GM21423 (cell line): ENCODE results near the gene LBR.

Experiments
- ATAC-seq: cut with Tn5 transposase; IDR thresholded peaks from one replicate; pipeline ENCODE4 v1.9.1; 2021; ENCODE audit warnings: mild to moderate bottlenecking, moderate library complexity; ENCODE audit not compliant: unreplicated experiment

LBR gene

DNA sequence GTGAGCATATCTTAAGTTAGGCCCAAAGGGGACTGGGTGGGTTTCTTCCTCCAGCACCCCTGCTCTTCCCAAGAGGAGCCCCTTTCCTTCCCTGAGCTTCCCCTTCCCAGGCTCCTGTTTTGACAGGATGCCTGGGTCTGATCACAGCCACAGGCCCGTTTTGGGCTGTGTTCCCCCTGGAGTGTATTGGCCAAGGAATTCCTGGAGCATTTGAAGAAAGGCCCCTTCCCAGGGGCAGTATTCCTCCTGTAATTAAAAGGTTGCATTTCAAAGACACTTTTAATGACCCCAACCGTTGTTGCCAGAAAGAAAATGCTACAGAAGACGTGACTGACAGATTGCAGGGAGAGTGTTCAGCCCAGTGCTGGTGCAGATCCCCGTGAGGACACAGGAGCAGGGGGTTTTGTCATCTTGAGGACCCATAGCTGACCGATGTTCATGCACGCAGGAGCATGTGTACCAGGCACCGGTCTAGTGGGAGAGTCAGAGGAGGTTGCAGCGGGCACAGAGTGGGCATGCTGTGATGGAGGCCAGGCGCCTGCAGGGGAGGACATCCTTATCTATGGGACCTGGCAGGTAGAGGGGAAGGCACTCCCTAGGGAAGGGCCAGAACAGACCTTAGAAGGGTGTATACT, 19.3 kb upstream of the LBR start:
- ATAC-seq, result no peak

- no peak for ATAC-seq
Observed at GRCh38 chr1:225446595-225446960, 18.7 kb upstream of the LBR start.

DNA sequence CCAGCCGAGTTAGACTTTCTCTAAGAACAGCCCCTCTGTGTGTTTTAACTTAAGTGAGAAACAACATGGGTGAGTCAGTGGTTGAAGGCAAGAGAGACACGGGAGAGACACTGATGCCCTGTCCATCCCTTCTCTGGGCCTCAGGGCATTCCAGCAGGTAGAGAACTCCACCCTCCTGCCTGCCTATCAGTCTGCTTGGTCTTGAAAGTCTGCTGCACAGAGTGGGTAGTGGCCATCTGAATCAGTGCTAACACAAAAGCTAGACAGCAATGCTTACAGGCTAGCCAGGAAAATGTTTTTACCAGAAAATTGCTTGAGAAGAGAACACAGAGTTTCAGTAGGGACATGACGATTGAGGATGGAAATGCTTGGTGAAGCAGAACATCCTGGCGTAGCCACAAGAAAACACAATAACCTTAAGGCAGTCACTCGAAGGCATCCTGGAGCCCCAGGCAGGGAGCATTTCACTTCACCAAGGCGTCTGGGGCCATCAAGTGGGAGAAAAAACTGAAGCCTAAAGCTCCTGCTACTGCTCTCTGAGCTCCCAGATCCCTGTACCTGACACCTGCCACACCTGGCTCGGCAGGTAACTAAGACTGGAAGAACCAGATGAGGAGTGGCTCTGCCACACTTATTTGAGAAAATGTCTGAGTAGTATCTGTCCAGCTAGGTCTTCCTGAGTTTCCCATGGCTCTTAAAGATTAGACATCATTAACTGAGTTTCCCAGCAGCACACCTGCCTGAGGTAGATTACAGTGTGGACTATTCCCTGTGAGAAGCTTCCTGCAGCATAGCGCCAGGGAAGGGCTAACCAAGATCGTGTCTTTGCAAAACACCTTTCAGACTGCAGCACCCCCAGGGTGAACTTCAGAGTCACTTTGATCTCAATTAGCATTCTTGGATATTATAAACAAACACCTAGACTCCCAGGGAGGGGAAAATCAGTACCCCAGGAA, 18.1 kb upstream of the LBR start:
- ATAC-seq, result no peak

GRCh38 chr1:225442123-225442505, 14.3 kb upstream of the LBR start:
- no peak for ATAC-seq

DNA sequence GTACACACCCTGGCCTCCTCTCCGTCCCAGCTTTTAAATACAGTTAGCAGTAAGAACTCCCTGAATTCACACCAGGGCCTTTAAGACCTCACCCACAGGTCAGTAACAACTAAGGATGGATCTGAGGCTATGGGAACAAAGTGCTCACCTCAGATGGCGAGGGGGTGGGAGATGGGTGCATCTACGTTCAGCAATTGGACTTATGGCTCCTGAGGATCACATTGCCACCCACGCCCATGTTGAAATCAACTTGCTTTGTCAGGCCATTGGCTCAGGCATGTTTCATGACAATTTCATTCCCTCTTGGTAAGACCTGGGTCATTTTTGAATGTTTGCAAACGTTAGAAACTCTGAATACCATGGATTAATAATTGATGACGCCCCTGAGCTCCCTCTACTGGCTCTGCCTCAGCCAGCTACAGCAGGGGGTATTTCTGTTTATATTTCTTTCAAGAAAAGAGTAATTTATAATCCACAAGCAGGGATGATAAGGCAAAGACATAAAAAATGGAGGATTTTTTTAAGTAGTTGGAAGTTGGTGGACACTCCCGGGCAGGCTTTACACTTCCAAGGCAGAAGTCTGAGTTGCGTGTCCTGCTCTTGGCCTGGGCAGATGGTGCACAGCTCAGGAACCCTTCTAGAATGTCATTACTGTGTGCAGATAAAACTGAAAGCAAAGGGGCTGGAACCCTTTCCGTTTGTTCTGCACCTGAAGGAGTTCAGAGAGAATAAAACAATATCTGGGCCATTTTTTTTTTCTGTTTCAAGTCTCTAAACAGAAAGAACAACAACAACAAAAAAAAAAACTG, 13.7 kb upstream of the LBR start:
- ATAC-seq, result peak; percentile 35

DNA sequence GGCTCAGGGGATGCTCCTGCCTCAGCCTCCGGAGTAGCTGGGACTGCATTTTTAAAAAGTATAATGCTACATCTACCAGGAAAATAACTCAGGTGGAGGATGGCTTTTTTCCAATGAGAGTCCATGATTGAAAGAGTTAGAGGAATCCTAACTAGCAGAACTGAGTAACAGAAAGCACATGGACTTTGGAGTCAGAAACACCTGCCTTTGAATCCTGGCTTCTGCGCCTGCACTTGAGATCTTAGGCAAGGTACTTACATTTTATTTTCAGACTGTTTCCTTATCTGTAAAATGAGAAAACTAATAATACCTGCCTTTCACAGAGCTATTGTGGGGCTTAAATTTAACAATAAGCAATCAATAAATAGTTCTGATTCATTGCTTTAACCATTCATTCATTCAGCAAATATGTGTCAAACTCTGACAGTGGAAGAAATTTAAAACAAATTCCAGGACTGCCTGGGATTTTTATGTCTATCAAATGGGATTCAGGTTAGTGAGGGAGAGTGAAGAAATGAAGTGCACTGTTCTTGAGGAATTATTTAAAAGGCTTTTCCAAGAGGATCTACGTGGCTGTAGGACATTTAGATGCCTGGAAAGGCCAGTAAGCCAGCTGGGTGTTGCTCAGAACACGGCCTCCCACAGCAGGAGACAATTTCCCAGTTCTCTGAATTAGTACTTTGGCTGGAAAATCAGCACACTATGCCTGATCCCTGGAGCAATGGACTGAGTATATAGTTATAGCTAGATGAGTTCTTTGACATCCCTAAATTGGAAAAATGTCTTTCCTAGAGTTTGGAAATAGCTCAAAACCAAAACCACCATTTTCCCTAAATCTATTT, 12.8 kb upstream of the LBR start:
- ATAC-seq, result no peak

DNA sequence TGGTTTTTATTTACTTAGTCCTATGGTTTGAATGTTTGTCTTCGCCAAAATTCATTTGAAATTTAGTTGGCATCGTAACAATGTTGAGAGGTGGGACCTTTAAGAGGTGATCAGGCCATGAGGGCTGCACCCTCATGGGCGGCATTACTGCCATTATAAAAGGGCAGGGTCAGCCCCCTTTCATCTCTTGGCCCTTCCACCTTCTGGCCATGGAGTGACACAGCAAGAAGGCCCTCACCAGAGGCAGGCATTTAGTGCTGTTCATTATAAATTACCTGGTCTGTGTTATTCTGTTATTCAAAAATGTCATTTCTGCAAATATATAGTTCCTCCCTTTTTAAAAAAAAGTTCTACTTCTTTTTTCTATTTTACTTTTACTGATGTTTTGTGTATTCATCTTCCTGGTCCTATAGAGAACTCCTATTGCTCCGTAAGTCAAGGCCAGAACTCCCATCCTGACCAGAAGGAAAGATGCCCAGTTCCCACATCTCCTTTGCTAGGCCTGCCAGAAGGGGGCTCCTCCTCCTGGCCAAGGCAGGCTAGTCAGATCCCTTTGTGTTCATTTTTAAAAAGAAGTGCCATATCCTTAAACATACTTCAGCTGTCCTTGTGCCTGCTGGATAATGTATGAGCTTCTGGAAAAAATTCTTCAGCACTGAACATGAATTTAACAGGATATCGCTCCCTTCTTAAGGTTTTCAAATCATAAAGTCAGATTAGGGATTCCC, 10.0 kb upstream of the LBR start:
- no peak for ATAC-seq

- peak; percentile 72 for ATAC-seq
Observed at GRCh38 chr1:225435957-225436392, 8.1 kb upstream of the LBR start.

- peak; percentile 6 for ATAC-seq
Observed at GRCh38 chr1:225435487-225435886, 7.6 kb upstream of the LBR start.

GRCh38 chr1:225435076-225435475, 7.2 kb upstream of the LBR start:
- no peak for ATAC-seq

- no peak for ATAC-seq
Observed at GRCh38 chr1:225434046-225434445, 6.2 kb upstream of the LBR start.

DNA sequence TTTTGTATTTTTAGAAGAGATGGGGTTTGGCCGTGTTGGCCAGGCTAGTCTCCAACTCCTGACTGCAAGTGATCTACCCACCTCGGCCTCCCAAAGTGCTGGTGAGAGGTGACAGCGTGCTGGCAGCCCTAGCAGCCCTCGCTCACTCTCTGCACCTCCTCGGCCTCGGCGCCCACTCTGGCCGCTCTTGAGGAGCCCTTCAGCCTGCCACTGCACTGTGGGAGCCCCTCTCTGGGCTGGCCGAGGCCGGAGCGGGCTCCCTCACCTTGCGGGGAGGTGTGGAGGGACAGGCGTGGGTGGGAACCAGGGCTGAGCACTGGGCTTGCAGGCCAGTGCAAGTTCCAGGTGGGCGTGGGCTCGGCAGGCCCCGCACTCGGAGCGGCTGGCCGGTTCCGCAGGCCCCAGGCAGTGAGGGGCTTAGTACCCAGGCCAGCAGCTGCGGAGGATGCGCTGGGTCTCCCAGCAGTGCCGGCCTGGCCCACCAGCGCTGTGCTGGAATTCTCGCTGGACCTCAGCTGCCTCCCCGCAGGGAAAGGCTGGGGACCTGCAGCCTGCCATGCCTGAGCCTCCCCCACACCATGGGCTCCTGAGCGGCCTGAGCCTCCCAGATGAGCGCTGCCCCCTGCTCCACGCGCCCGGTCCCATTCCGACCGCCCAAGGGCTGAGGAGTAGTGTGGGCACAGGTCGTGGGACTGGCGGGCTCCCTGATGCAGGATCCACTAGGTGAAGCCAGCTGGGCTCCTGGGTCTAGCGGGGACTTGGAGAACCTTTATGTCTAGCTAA, 3.4 kb upstream of the LBR start:
- no peak for ATAC-seq

DNA sequence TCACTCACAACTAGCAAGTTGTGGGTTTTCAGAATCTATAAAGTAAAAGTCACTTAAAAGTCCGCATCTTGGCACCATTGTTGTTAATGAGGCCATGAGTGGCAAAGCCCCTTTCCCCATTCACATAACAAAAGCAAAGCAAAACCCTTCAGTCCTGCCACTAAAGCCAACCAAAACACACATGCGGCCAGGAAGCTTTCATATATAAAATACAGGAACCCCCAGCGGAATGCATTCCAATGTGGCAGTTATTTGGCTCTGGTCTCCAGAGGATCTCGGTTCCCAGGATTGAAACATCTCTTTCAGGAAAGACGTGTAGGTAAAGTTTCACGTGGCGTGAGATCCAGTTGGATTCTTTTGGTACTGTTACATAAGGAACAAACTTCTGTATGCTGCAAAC, 2.5 kb upstream of the LBR start:
- no peak for ATAC-seq

DNA sequence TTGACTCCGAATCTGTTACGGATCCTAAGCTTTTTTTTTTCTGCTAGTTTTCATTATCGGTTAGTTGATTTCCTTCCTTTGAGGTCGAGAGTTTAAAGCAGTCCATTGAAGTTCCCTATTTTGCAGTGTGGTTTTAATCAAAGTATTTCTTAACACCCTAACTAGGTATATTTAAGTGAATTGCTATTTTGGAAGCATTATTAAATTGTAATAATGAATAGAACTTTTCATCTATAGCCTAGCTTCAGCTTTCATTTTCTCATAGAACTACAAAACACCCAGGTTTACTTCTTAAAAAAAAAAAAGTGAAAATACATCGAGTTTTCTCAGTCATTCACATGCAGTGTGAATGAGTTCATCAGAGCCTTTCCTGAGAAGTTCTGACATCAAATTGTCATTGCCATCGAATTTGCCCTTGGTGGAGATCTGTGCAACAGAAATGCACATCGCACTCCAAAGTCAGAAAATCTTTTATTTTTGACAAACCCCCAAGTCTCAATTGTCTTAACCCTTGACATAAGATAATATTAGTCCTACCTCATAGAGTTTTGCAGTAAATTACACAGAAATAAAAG, 1.1 kb upstream of the LBR start:
- peak; percentile 6 for ATAC-seq

DNA sequence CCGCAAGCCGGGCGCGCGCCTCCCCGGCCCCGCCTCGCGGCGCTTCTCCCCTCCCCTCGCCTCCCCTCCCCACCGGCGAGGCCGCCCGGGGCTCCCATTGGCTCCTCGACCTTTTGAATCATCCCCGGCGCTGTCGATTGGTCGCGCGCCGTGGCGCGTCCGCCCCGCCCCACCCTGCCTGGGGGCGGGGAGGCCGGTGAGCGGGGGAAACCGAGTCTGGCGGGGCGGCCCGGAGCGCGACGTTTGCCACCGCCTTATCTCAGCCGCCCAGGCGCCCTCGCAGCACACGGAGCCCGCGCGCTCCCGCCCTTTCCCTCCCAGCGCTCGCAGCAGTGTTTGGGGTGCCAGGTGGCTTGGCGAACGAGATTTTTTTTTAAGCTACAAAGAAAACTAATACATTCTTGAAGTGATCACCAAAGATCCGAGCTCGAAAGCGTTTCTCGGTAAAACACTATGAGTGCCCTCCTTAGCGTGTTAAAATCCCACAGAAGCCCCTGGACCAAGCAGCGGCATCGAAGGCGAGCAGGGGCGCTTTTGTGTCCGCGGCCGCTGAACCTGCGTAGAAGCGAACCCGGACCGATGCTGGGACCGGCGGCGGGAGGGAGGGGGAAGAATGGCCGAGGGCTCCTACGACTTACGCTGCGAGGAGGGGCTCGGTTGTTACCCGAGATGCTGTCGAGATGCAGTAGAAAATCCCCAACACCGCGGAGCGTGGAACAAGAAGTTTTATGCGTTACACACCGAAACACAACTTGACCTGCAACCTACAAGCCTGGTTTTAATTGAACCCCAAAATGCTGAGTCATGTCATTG, 436 bp upstream of the LBR start:
- peak; percentile 87 for ATAC-seq

- peak; percentile 15 for ATAC-seq
Observed at GRCh38 chr1:225426395-225427234, 1.2 kb downstream of the LBR start.

- no peak for ATAC-seq
Observed at GRCh38 chr1:225425201-225425786, 2.5 kb downstream of the LBR start.
